Measurements from ENCODE around the gene SH2D3C. TPM values are rescaled to one million over a fixed set of nuclear protein-coding genes. Genes with fewer than 3 reads are reported as not detected.

SH2D3C gene
- total RNA-seq, 1 experiment from 2014 or later = 0.08 TPM

GRCh38 chr9:127734747-127735529 lies 43.5 kb downstream of the SH2D3C start, which contains the start of gene TOR2A:
TOR2A (minus strand) TSS chr9:127735294; CDS start chr9:127735270, 24 bp downstream.
- in situ Hi-C loops (cut with HindIII; ENCODE audit: low pct_unique_long_range_greater_than_20kb, low sequenced_read_pairs) = no loop called here
- DNase-seq (ENCODE audit: low read depth, low spot score) = peak; percentile 97

DNA sequence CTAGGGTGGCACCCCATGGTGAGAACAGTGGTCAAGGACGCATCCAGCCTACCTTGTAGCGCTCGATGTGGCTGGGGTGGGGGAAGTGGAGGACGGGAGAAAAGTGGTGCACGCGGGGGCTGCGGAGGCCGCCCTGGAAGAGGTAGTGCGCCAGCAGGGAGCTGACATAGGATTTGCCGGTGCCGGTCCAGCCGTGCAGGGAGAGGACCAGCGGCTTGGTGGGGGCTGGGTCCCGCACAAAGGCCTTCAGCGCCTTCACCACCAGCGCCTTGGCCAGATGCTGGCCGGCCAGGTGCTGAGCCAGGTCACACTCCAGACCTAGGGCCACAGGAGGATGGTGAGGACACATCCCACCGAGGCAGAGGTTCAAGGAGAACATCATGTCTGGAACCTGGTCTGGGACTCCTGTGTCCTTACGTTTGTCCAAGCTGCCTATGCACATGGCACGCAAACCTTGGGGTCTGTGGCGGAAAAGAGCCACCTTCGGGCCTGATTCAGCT lies 44.2 kb downstream of the SH2D3C start:
- DNase-seq (ENCODE audit: low read depth, low spot score) = no peak
- in situ Hi-C loops (cut with HindIII; ENCODE audit: low pct_unique_long_range_greater_than_20kb, low sequenced_read_pairs) = no loop called here

GRCh38 chr9:127733614-127734013 lies 44.9 kb downstream of the SH2D3C start:
- DNase-seq (ENCODE audit: low read depth, low spot score) = no peak
- in situ Hi-C loops (cut with HindIII; ENCODE audit: low pct_unique_long_range_greater_than_20kb, low sequenced_read_pairs) = no loop called here

GRCh38 chr9:127732444-127732843 lies 46.0 kb downstream of the SH2D3C start:
- in situ Hi-C loops (cut with HindIII; ENCODE audit: low pct_unique_long_range_greater_than_20kb, low sequenced_read_pairs) = no loop called here
- DNase-seq (ENCODE audit: low read depth, low spot score) = no peak

DNA sequence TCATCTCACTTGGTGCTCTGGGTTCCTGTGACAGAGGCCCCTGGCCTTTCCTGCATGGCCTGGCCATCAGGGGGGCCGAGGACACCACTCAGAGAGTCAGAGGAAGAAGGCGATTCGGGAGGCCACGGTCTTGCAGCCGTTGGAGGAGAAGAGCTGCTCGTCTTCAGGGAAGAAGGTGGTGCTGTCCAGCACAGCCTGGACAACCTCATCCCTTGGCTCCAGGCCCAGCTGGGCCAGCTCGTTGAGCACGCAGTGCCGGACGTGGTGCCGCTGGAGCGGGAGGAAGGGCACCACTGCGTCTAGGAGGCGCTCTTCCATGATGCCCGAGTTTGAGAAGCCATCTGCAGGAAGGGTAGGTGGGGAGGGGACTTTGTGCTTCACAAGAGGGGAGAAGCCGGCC lies 46.5 kb downstream of the SH2D3C start:
- no peak for DNase-seq (ENCODE audit: low read depth, low spot score)
- in situ Hi-C loops (cut with HindIII; ENCODE audit: low pct_unique_long_range_greater_than_20kb, low sequenced_read_pairs) = no loop called here

DNA sequence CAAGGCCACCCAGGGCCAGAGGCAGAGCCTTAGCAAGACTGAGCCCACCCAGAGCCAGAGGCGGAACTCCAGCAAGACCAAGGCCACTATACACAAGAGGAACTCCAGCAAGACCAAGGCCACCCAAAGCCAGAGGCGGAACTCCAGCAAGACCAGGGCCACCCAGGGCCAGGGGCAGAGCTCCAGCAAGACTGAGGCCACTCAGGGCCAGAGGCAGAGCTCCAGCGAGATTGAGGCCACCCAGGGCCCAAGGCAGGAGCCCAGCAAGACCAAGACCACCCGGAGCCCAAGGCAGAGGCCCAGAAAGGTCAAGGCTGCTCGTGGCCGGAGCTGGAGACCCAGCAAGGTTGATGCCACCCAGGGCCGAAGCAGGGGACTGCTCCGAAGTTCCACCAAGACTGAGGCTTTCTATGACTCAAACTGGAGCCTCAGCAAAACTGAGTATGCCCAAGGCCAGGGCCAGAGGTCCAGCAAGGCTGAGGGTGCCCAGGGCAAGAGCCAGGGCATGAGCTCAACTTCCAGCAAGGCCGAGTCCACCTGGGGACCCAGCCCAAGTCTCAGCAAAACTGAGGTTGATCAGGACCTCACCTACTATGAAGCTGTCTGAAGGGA lies 47.6 kb downstream of the SH2D3C start:
- DNase-seq (ENCODE audit: low read depth, low spot score) = no peak
- in situ Hi-C loops (cut with HindIII; ENCODE audit: low pct_unique_long_range_greater_than_20kb, low sequenced_read_pairs) = no loop called here

- in situ Hi-C loops (cut with HindIII; ENCODE audit: low pct_unique_long_range_greater_than_20kb, low sequenced_read_pairs) = no loop called here
- no peak for DNase-seq (ENCODE audit: low read depth, low spot score)
Observed at GRCh38 chr9:127730262-127730661, 48.2 kb downstream of the SH2D3C start.

DNA sequence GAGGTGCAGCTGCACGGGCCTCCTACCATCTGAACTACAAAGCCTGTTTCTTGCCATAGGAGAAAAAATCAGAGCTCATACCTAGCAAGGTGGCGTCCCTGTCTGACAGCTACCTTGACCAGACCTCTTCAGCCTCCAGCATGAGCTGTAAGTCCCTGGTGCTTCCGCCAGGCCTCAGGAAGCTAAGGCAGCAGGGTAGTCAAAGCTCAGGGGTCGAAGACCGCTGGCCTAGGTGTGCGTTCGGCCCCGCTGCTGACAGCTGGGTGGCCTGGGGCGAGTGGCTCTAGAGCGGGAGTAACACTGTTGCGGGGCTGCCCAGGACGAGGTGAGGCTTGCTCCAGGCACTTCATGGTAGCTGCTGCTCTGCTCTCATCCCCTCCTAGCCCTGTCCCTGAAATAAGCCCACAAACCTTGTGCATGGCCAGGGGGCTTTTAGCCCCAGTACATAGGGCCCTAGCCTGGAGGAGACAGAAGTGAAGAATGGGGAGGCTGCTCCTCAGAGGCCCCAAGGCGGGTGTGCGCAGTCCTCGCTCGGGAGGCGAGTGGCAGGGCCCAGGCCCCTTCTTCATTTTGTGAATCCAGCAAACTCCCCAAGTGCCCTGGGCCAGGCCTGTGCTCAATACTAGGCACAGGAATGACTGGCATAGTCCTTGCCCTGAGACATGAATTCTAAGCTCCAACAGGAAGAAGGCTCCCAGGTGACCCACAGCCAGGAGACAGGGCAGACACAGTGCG lies 48.8 kb downstream of the SH2D3C start:
- no peak for DNase-seq (ENCODE audit: low read depth, low spot score)
- in situ Hi-C loops (cut with HindIII; ENCODE audit: low pct_unique_long_range_greater_than_20kb, low sequenced_read_pairs) = no loop called here

- in situ Hi-C loops (cut with HindIII; ENCODE audit: low pct_unique_long_range_greater_than_20kb, low sequenced_read_pairs) = no loop called here
- no peak for DNase-seq (ENCODE audit: low read depth, low spot score)
Observed at GRCh38 chr9:127728808-127729207, 49.7 kb downstream of the SH2D3C start.

DNA sequence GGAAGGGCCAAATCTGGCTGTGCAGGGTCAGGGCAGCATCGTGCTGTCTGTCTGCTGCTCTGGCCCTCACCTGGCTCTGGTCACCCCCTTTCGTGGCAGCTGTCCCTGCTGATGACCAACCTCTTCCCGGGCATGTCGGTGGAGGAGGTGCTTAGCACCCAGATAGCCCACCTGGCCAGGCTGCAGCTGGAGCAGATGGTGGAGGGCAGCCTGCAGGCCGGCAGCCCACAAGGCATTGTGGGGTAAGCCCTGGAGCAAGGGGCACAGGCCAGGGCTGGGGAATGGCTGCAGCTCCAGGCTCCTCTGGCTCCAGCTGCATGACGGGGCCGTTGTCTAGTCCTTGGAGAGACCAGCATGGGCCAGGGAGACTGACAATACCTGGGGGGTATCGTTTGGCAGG lies 51.6 kb downstream of the SH2D3C start:
- in situ Hi-C loops (cut with HindIII; ENCODE audit: low pct_unique_long_range_greater_than_20kb, low sequenced_read_pairs) = no loop called here
- DNase-seq (ENCODE audit: low read depth, low spot score) = no peak

DNA sequence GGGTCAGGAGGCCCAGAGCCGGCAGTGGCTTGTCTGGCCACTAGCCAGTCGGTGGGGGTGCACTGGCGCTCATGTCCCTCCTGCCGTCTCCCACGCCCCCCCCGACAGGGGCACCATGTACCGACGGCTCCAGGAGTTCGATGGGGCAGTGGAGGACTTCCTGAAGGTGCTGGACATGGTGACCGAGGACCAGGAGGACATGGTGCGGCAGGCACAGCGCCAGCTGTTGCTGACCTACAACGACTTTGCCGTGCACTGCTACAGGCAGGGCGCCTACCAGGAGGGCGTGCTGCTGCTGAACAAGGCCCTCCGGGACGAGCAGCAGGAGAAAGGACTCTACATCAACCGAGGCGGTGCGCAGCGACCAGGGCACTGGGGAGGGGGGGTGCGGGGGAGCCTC lies 54.5 kb downstream of the SH2D3C start:
- in situ Hi-C loops (cut with HindIII; ENCODE audit: low pct_unique_long_range_greater_than_20kb, low sequenced_read_pairs) = no loop called here
- DNase-seq (ENCODE audit: low read depth, low spot score) = no peak

DNA sequence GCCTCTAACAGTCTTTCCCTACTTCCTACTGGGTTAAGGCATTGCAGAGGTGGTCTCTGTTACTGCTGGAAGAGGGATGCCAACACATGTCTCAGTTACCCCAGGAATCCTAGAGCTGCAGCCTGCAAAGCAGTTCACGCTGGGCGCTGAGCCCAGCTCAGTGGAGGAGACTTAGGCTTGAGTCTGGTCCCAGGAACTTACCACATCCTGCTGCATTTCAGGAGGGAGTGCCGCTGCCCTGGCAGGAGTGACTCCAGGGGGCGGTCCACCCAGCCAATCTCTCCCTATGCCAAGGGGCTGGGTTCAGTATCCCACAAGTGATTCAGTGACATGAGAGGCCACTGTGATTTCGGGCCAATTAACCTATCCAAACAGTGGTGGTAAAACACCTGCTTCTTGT lies 55.0 kb downstream of the SH2D3C start:
- in situ Hi-C loops (cut with HindIII; ENCODE audit: low pct_unique_long_range_greater_than_20kb, low sequenced_read_pairs) = no loop called here
- no peak for DNase-seq (ENCODE audit: low read depth, low spot score)

DNA sequence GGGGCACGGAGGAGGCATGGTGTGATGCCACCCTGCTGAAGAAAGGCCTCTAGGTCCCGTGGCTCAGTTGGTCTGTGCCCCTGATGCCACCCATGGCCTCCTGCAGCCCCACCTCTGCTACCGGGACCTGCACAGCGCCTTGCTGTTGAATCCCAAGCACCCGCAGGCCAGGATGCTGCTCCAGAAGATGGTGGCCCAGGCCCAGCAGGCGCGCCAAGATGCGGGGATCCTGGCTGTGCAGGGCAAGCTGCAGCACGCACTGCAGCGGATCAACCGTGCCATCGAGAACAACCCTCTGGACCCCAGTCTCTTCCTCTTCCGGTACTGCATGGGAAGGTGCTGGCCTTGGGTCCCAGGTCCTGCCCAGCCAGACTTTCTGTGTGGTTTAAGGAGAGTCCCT lies 55.5 kb downstream of the SH2D3C start:
- in situ Hi-C loops (cut with HindIII; ENCODE audit: low pct_unique_long_range_greater_than_20kb, low sequenced_read_pairs) = no loop called here
- no peak for DNase-seq (ENCODE audit: low read depth, low spot score)

GRCh38 chr9:127722055-127722745 lies 56.3 kb downstream of the SH2D3C start:
- DNase-seq (ENCODE audit: low read depth, low spot score) = no peak
- in situ Hi-C loops (cut with HindIII; ENCODE audit: low pct_unique_long_range_greater_than_20kb, low sequenced_read_pairs) = no loop called here

GRCh38 chr9:127721391-127721821 lies 57.1 kb downstream of the SH2D3C start:
- DNase-seq (ENCODE audit: low read depth, low spot score) = no peak
- in situ Hi-C loops (cut with HindIII; ENCODE audit: low pct_unique_long_range_greater_than_20kb, low sequenced_read_pairs) = no loop called here

DNA sequence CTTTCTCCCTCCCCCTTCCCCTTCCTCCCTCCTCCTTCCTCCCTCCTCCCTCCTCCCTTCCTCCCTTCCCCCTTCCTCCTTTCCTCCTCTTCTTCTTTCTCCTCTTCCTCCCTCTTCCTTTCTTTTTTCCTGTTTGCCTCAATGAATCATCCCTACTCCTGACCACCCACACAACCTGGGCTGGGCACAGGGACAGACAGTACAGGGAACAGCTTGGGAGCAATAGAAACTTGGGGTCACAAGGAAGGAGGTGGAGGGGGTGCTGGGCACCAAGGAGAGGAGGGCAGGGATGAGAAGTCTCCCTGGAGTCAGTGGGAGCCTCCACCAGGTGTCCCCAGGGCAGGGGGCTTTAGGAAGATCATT lies 57.6 kb downstream of the SH2D3C start:
- DNase-seq (ENCODE audit: low read depth, low spot score) = no peak
- in situ Hi-C loops (cut with HindIII; ENCODE audit: low pct_unique_long_range_greater_than_20kb, low sequenced_read_pairs) = no loop called here

DNA sequence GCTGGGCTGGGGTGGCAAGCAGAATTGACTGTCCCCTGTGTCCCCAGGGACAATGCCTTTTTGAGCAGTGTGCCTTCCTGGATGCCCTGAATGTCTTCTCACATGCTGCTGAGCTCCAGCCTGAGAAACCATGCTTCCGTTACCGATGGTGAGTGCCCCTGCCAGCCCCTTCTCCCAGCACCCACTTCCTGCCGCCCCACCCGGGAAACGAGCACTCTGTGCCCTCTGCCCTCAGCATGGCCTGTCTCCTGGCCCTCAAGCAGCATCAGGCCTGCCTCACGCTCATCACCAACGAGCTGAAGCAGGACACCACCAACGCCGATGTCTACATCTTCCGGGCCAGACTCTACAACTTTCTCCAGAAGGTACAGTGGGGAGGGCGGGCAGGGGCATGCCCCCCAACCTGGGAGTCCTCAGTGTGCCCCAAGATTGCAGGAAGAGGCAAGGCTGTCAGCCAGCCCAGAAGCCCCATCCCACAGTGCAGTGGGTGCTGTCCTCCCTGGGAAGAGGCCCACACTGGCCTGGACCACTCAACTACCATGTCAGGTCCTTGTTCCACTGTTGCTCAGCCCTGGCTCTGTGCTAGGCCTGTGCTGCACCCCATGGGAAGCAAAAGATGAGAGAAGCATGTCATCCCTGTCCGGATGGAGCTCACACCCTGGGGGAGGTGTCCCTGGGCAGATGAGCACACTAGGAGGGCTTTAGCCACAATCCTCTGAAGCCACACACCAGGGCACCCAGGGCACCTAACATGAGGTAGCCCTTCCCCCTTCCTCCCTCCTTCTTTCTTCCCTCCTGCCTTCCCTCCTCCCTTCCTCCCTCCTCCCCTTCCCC lies 58.2 kb downstream of the SH2D3C start:
- in situ Hi-C loops (cut with HindIII; ENCODE audit: low pct_unique_long_range_greater_than_20kb, low sequenced_read_pairs) = no loop called here
- no peak for DNase-seq (ENCODE audit: low read depth, low spot score)

All from SK-MEL-5 (cell line).